HepG2 (cell line): ENCODE results near the gene NTMT1. TPM values are rescaled to one million over a fixed set of nuclear protein-coding genes. Genes with fewer than 3 reads are reported as not detected.
A peak's percentile ranks its signal among the peaks of the same experiment; 100 is the strongest.

Experiments used
- ARHGAP35 ChIP-seq: sonication (generic); formaldehyde crosslinking; IDR thresholded peaks from 2 replicates; pipeline ENCODE4 v1.9.0; 2022; ENCODE audit warnings: mild to moderate bottlenecking, inconsistent platforms, moderate library complexity, missing genetic modification reagents, borderline replicate concordance
- ARID3A ChIP-seq: IDR thresholded peaks from 2 replicates; pipeline ENCODE4 v1.6.1; 2012; ENCODE audit warnings: low read depth, low read length, improper control_type of control experiment
- HNRNPL ChIP-seq: fragments of 200-400 bp; formaldehyde crosslinking; IDR thresholded peaks from 2 replicates; pipeline ENCODE4 v1.6.1; 2017; ENCODE audit warnings: mild to moderate bottlenecking, low read depth, low read length
- HNRNPLL ChIP-seq: fragments of 200-400 bp; formaldehyde crosslinking; IDR thresholded peaks from 2 replicates; pipeline ENCODE4 v1.6.1; 2017; ENCODE audit warnings: mild to moderate bottlenecking, low read depth, low read length; ENCODE audit not compliant: poor library complexity, severe bottlenecking
- ISX ChIP-seq: sonication (generic); formaldehyde crosslinking; conservative IDR thresholded peaks from 2 replicates; pipeline ENCODE4 v1.5.0; 2020; ENCODE audit warnings: missing genetic modification reagents
- MAFG ChIP-seq: sonication (generic); formaldehyde crosslinking; IDR thresholded peaks from 2 replicates; pipeline ENCODE4 v1.5.1; 2020; ENCODE audit warnings: mild to moderate bottlenecking, missing genetic modification reagents
- RFXAP ChIP-seq: sonication (generic); formaldehyde crosslinking; IDR thresholded peaks from 2 replicates; pipeline ENCODE4 v1.4.0; 2020; ENCODE audit warnings: missing genetic modification reagents, borderline replicate concordance
- SMAD1 ChIP-seq: sonication (generic); formaldehyde crosslinking; IDR thresholded peaks from 2 replicates; pipeline ENCODE4 v1.4.0; 2020; ENCODE audit warnings: missing genetic modification reagents, low read depth, mild to moderate bottlenecking, borderline replicate concordance
- SP1 ChIP-seq, 2 experiments: fragments of 450-650 bp in 1 of 2; sonication (generic) in 1 of 2; formaldehyde crosslinking in 1 of 2; IDR thresholded peaks; 2 replicates each; pipeline versions ENCODE4 v1.4.0 to v1.6.1; 2016 to 2020; ENCODE audit warnings: missing genetic modification reagents in 1 of 2
- STAT5B ChIP-seq: sonication (generic); formaldehyde crosslinking; IDR thresholded peaks from 2 replicates; pipeline ENCODE4 v1.4.0; 2020; ENCODE audit warnings: missing genetic modification reagents
- TGIF2 ChIP-seq: IDR thresholded peaks from 2 replicates; pipeline ENCODE4 v1.6.1; 2016; ENCODE audit warnings: control low read depth, missing compliant biosample characterization
- ZC3H13 ChIP-seq: sonication (generic); formaldehyde crosslinking; IDR thresholded peaks from 2 replicates; pipeline ENCODE4 v1.8.1; 2023; ENCODE audit warnings: mild to moderate bottlenecking, missing genetic modification reagents, moderate library complexity
- ZFP36L2 ChIP-seq: sonication (generic); formaldehyde crosslinking; IDR thresholded peaks from 2 replicates; pipeline ENCODE4 v1.4.0; 2020; ENCODE audit warnings: missing genetic modification reagents
- ZFP82 ChIP-seq: sonication (generic); formaldehyde crosslinking; IDR thresholded peaks from 2 replicates; pipeline ENCODE4 v1.5.1; 2020; ENCODE audit warnings: mild to moderate bottlenecking, missing genetic modification reagents, borderline replicate concordance
- ZGPAT ChIP-seq: IDR thresholded peaks from 2 replicates; pipeline ENCODE4 v1.6.1; 2016; ENCODE audit warnings: mild to moderate bottlenecking
- ZNF260 ChIP-seq: sonication (generic); formaldehyde crosslinking; IDR thresholded peaks from 2 replicates; pipeline ENCODE4 v1.4.0; 2020; ENCODE audit warnings: missing genetic modification reagents, low read depth, mild to moderate bottlenecking, borderline replicate concordance
- ZNF34 ChIP-seq: sonication (generic); formaldehyde crosslinking; IDR thresholded peaks from 2 replicates; pipeline ENCODE4 v1.4.0; 2020; ENCODE audit warnings: mild to moderate bottlenecking, missing genetic modification reagents, borderline replicate concordance
- ZNF496 ChIP-seq: sonication (generic); formaldehyde crosslinking; IDR thresholded peaks from 2 replicates; pipeline ENCODE4 v1.8.1; 2023; ENCODE audit warnings: mild to moderate bottlenecking, moderate library complexity, missing genetic modification reagents; ENCODE audit not compliant: insufficient replicate concordance
- ZNF839 ChIP-seq: sonication (generic); formaldehyde crosslinking; IDR thresholded peaks from 2 replicates; pipeline ENCODE4 v1.4.0; 2020; ENCODE audit warnings: missing genetic modification reagents, mild to moderate bottlenecking, borderline replicate concordance
- polyA plus RNA-seq, 8 experiments: library from polyadenylated mRNA; depleted of rRNA in 3 of 8; stranded (reverse) in 7 of 8; unstranded in 1 of 8; fragments of >200 nt; fragmentation: Illumina TruSeq in 4 of 8; extraction: Trizol in 4 of 8; gene quantifications; 2 replicates each; pipeline versions ENCODE4 v1.2.1 to v1.2.3, GENCODE V29; 2011 to 2016; ENCODE audit warnings: low read depth in 4 of 8, missing spikeins in 1 of 8, mixed read lengths in 1 of 8; ENCODE audit not compliant: insufficient read depth in 1 of 8
- total RNA-seq, 5 experiments: library from RNA; depleted of rRNA; stranded (reverse); fragments of >200 nt; fragmentation: Illumina TruSeq; extraction: Trizol; gene quantifications; 2 replicates each; pipeline ENCODE4 v1.2.3, GENCODE V29; 2016; ENCODE audit warnings: low read depth in 1 of 5
- TF ChIP-seq, protein P1 (sequence below): sonication (generic); formaldehyde crosslinking; IDR thresholded peaks from 2 replicates; pipeline ENCODE4 v1.4.0; 2020; ENCODE audit warnings: missing genetic modification reagents, borderline replicate concordance

NTMT1 gene
- total and polyA plus RNA-seq, 2 of the 13 experiments (the other 11 are each of a cell fraction or from before 2014, with no cell fraction given), result 49.1 to 53.8 TPM

- TF ChIP-seq ZFP82 (CRISPR knock-in tag), result 0 out of 2 replicates have a peak, but pooled peaks have one; percentile 29
- TF ChIP-seq SP1 (IDR thresholded peaks at IDR 0.05), result no peak
- TF ChIP-seq SP1 (CRISPR knock-in tag; IDR thresholded peaks at IDR 0.05), result 0 out of 2 replicates have a peak, but pooled peaks have one; percentile 27
- TF ChIP-seq, protein P1, sequence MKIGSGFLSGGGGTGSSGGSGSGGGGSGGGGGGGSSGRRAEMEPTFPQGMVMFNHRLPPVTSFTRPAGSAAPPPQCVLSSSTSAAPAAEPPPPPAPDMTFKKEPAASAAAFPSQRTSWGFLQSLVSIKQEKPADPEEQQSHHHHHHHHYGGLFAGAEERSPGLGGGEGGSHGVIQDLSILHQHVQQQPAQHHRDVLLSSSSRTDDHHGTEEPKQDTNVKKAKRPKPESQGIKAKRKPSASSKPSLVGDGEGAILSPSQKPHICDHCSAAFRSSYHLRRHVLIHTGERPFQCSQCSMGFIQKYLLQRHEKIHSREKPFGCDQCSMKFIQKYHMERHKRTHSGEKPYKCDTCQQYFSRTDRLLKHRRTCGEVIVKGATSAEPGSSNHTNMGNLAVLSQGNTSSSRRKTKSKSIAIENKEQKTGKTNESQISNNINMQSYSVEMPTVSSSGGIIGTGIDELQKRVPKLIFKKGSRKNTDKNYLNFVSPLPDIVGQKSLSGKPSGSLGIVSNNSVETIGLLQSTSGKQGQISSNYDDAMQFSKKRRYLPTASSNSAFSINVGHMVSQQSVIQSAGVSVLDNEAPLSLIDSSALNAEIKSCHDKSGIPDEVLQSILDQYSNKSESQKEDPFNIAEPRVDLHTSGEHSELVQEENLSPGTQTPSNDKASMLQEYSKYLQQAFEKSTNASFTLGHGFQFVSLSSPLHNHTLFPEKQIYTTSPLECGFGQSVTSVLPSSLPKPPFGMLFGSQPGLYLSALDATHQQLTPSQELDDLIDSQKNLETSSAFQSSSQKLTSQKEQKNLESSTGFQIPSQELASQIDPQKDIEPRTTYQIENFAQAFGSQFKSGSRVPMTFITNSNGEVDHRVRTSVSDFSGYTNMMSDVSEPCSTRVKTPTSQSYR (CRISPR knock-in tag), result peak; percentile 71; the same call in 1 of the 2 replicates
- TF ChIP-seq HNRNPL, result peak; percentile 65
- 0 out of 2 replicates have a peak, but pooled peaks have one; percentile 40 for TF ChIP-seq ISX (CRISPR knock-in tag)
- TF ChIP-seq ZNF34, result peak; percentile 73
- no peak for TF ChIP-seq ZFP36L2 (CRISPR knock-in tag)
- TF ChIP-seq ARHGAP35 (CRISPR knock-in tag), result no peak
- no peak for TF ChIP-seq ZNF496
- TF ChIP-seq HNRNPLL, result peak; percentile 84
- 0 out of 2 replicates have a peak, but pooled peaks have one; percentile 24 for TF ChIP-seq TGIF2 (CRISPR knock-in tag)
- TF ChIP-seq ZGPAT, result peak; percentile 97; the same call in 1 of the 2 replicates
- TF ChIP-seq SMAD1, result no peak
- 0 out of 2 replicates have a peak, but pooled peaks have one; percentile 23 for TF ChIP-seq ZNF260 (CRISPR knock-in tag)
- no peak for TF ChIP-seq ARID3A
- no peak for TF ChIP-seq STAT5B (CRISPR knock-in tag)
- TF ChIP-seq RFXAP, result peak; percentile 59; the same call in 1 of the 2 replicates
- no peak; the same call in none of the 2 replicates for TF ChIP-seq ZC3H13
- TF ChIP-seq MAFG (CRISPR knock-in tag), result no peak
- TF ChIP-seq ZNF839 (CRISPR knock-in tag), result no peak; the same call in 1 of the 2 replicates
Observed at GRCh38 chr9:129597355-129598088, 28.4 kb upstream of the NTMT1 start (continued).
